ENCODE results near the gene CYB561D1. TPM values are rescaled to one million over a fixed set of nuclear protein-coding genes. Genes with fewer than 3 reads are reported as not detected.

Gene CYB561D1
- total and polyA plus RNA-seq, 2 donors (not counting 3 experiments of a cell fraction or from before 2014, with no cell fraction given), result 7.2 to 7.3 TPM

DNA sequence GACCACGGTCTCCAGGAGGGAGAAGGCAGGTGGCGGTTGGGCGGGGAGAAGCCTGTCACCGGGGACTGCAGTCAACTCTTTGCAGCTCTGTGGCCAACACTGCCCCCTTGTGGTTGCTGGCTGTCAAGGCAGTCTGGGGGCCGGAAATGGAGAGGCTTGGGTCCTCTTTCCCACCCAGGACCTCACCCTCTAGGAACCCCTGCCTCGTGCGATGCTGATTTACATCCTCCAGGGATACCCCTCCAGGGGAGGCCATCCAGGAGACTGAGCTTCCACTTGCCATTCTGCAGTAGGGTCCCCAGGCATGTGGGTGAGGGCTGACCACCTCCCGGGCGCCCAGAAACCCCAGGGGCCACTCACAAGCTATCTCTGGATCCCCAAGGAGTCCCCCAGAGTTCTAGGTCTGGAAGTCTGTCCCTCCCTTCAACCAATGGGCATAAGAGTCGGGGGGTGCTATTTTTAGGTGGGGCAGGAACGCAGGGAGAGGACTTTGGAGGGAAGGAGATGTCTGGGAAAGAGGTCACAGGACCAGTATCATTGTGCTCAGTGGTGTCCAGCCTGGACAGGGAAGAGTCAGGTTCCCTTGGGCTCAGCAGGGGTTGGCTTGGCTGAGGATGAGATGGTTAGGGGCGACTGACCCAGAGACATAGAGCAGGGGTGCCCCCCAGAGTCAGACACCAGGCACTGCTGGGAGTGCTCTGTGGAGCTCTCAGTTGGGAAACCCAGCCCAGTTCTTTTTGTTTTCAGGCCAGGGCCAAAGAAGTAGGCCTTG lies 38.7 kb downstream of the CYB561D1 start:
- ChIA-PET POLR2A (interaction anchor here (0.6 to 1.3 kb wide), 3 partner anchors 14 to 107 kb away, joined by 3 to 4 read pairs (median 3); partner anchors contain the start of gene PSMA5), CTCF (interaction anchor here (0.5 to 18.7 kb wide), 52 partner anchors 9 to 889 kb away, joined by 3 to 955 read pairs (median 6); partner anchors contain the start of genes AHCYL1, AMIGO1, ATXN7L2 and CYB561D1)
- Histone ChIP-seq H3K27ac (ENCODE audit: insufficient read depth, low read depth, low read length) (no peak overlapping the region), H3K4me1 (ENCODE audit: control insufficient read depth, extremely low read depth, insufficient read depth, low read length) (peaks cover 4% of the 10 kb centered on the region), H3K9me3 (replicated peaks; ENCODE audit: control insufficient read depth, insufficient read depth, low read length) (no peaks in the 10 kb centered on the region), H2AFZ (ENCODE audit: low read depth, low read length) (peak overlapping the region; percentile 63), H3K36me3 (ENCODE audit: control insufficient read depth in 2 of 2, extremely low read depth in 1 of 2, insufficient read depth in 2 of 2, low read length in 2 of 2) (no peaks in the 10 kb centered on the region), H3K9me1 (replicated peaks; ENCODE audit: control insufficient read depth, extremely low read depth, insufficient read depth, low read length) (no peaks in the 10 kb centered on the region), H4K20me1 (replicated peaks; ENCODE audit: control insufficient read depth, extremely low read depth, insufficient read depth, low read length) (no peaks in the 10 kb centered on the region), H3K27me3 (ENCODE audit: control insufficient read depth in 2 of 2, insufficient read depth in 2 of 2, low read length in 2 of 2) (peaks cover under 1 to 4% of the 10 kb centered on the region in 2 experiments), H3K4me3 (replicated peaks in 1 of 3; ENCODE audit: insufficient read depth in 1 of 3, low read depth in 1 of 3, low read length in 3 of 3) (no peak overlapping the region), H3K79me2 (ENCODE audit: control insufficient read depth, insufficient read depth, low read length) (no peaks in the 10 kb centered on the region), H3K9ac (replicated peaks; ENCODE audit: extremely low read depth, insufficient read depth, low read length) (no peak overlapping the region), H3K4me2 (ENCODE audit: insufficient read depth, low read length) (no peak overlapping the region)
- TF ChIP-seq JUN (IDR thresholded peaks at IDR 0.05; ENCODE audit: borderline replicate concordance, insufficient read depth, insufficient read length, low read depth), result no peak
- TF ChIP-seq, protein P1, sequence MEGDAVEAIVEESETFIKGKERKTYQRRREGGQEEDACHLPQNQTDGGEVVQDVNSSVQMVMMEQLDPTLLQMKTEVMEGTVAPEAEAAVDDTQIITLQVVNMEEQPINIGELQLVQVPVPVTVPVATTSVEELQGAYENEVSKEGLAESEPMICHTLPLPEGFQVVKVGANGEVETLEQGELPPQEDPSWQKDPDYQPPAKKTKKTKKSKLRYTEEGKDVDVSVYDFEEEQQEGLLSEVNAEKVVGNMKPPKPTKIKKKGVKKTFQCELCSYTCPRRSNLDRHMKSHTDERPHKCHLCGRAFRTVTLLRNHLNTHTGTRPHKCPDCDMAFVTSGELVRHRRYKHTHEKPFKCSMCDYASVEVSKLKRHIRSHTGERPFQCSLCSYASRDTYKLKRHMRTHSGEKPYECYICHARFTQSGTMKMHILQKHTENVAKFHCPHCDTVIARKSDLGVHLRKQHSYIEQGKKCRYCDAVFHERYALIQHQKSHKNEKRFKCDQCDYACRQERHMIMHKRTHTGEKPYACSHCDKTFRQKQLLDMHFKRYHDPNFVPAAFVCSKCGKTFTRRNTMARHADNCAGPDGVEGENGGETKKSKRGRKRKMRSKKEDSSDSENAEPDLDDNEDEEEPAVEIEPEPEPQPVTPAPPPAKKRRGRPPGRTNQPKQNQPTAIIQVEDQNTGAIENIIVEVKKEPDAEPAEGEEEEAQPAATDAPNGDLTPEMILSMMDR (IDR thresholded peaks at IDR 0.05; ENCODE audit: extremely low read depth in 1 of 2, insufficient read depth in 1 of 2, low read depth in 1 of 2, low read length in 2 of 2), result peak; percentile 86 to 97
- BruUV-seq (replicated peaks), result no TSS peak
- intact Hi-C loops (cut with micrococcal nuclease), result loop anchor here (1.0 to 2.0 kb wide), 3 partner anchors 34 to 42 kb away; partner anchors contain the start of gene CYB561D1
- DNase-seq (ENCODE audit: low read depth, low spot score) (peak; percentile 67), FAIRE-seq (peak; percentile 89)
- dilution Hi-C loops (cut with MboI; ENCODE audit: extremely low pct_ligation_motif_present, low sequenced_read_pairs), result no loop called here

DNA sequence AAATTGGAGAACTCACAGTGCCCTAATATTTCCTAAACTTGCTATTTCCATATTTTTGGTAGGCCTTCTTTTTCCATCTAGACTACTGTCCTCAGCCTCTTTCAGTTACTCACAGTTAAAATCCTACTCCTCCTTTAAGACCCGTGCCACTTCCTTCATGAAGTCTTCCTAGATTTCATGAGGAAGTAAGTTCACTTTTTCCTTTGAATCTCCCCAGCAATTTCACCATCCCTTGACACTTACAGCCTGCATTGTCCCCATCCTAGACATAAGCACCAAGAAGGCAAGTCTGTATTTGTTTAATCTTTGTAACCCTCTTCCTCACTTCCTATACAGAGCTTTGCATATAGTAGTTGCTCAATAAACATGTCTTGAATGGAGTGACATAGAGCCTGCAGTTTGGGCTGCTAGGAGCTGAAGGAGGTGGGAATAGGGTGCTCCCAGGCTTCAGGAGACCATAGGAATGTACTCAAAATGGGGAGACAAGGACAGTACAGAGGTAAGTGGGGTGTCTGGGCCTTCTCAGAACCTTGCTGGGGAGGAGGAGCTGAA lies 40.5 kb downstream of the CYB561D1 start:
- BruUV-seq (replicated peaks), result no TSS peak
- CTCF ChIA-PET, result interaction anchor here (1.0 to 18.7 kb wide), 5 partner anchors 35 to 258 kb away, joined by 3 to 955 read pairs (median 16); partner anchors contain the start of genes AMIGO1 and CYB561D1

More for the DNA sequence above, 40.5 kb downstream of the CYB561D1 start:
- no peak overlapping the region for H2AFZ ChIP-seq (ENCODE audit: low read depth, low read length)
- no peak overlapping the region for H3K4me2 ChIP-seq (ENCODE audit: insufficient read depth, low read length)
- intact Hi-C loops (cut with micrococcal nuclease), result no loop called here
- H3K27me3 ChIP-seq (ENCODE audit: control insufficient read depth in 2 of 2, insufficient read depth in 2 of 2, low read length in 2 of 2), result no peaks in the 10 kb centered on the region
- dilution Hi-C loops (cut with MboI; ENCODE audit: extremely low pct_ligation_motif_present, low sequenced_read_pairs), result no loop called here
- H3K4me3 ChIP-seq (replicated peaks in 1 of 3; ENCODE audit: insufficient read depth in 1 of 3, low read depth in 1 of 3, low read length in 3 of 3), result no peak overlapping the region
- H3K9me1 ChIP-seq (replicated peaks; ENCODE audit: control insufficient read depth, extremely low read depth, insufficient read depth, low read length), result no peaks in the 10 kb centered on the region
- no peaks in the 10 kb centered on the region for H4K20me1 ChIP-seq (replicated peaks; ENCODE audit: control insufficient read depth, extremely low read depth, insufficient read depth, low read length)
- H3K4me1 ChIP-seq (ENCODE audit: control insufficient read depth, extremely low read depth, insufficient read depth, low read length), result peaks cover 4% of the 10 kb centered on the region
- TF ChIP-seq POLR2AphosphoS5 (IDR thresholded peaks at IDR 0.05; ENCODE audit: insufficient read depth, low read depth, low read length) (no peak), MYC (IDR thresholded peaks at IDR 0.05; ENCODE audit: low read depth, low read length) (no peak), JUN (IDR thresholded peaks at IDR 0.05; ENCODE audit: borderline replicate concordance, insufficient read depth, insufficient read length, low read depth) (no peak), EZH2 (IDR thresholded peaks at IDR 0.05; ENCODE audit: borderline replicate concordance, low read depth, low read length, severe bottlenecking) (no peak), FOS (IDR thresholded peaks at IDR 0.05; ENCODE audit: borderline replicate concordance, insufficient read depth, low read length) (no peak), GATA2 (IDR thresholded peaks at IDR 0.05; ENCODE audit: insufficient read depth, insufficient read length, low read depth, low read length) (no peak), POLR2A (IDR thresholded peaks at IDR 0.05; ENCODE audit: low read depth, low read length) (no peak)
- TF ChIP-seq, protein P2, sequence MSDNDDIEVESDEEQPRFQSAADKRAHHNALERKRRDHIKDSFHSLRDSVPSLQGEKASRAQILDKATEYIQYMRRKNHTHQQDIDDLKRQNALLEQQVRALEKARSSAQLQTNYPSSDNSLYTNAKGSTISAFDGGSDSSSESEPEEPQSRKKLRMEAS (IDR thresholded peaks at IDR 0.05; ENCODE audit: insufficient read depth, insufficient read length), result no peak
- TF ChIP-seq, protein P1 (IDR thresholded peaks at IDR 0.05; ENCODE audit: extremely low read depth in 1 of 2, insufficient read depth in 1 of 2, low read depth in 1 of 2, low read length in 2 of 2), result no peak
- no peaks in the 10 kb centered on the region for H3K36me3 ChIP-seq (ENCODE audit: control insufficient read depth in 2 of 2, extremely low read depth in 1 of 2, insufficient read depth in 2 of 2, low read length in 2 of 2)
- H3K79me2 ChIP-seq (ENCODE audit: control insufficient read depth, insufficient read depth, low read length), result no peaks in the 10 kb centered on the region
- H3K9me3 ChIP-seq (replicated peaks; ENCODE audit: control insufficient read depth, insufficient read depth, low read length), result no peaks in the 10 kb centered on the region
- H3K27ac ChIP-seq (ENCODE audit: insufficient read depth, low read depth, low read length), result no peak overlapping the region
- POLR2A ChIA-PET, result no interaction called here
- DNase-seq (ENCODE audit: low read depth, low spot score), result no peak
- no peak overlapping the region for H3K9ac ChIP-seq (replicated peaks; ENCODE audit: extremely low read depth, insufficient read depth, low read length)
- FAIRE-seq, result no peak

Measured in endothelial cell of umbilical vein (primary cell).